GM12872 (cell line): ENCODE data around the gene PHKB.

ENCODE experiments used
- CTCF ChIP-seq: IDR thresholded peaks from 3 replicates; pipeline ENCODE4 v1.5.1; 2011; ENCODE audit warnings: low read depth, mild to moderate bottlenecking, low read length, moderate library complexity; ENCODE audit not compliant: insufficient read depth

The PHKB gene

GRCh38 chr16:47448830-47449575 is 12.1 kb upstream of the PHKB start:
- TF ChIP-seq CTCF = no peak

GRCh38 chr16:47449788-47450187 is 11.3 kb upstream of the PHKB start:
- TF ChIP-seq CTCF = no peak

- no peak for TF ChIP-seq CTCF
Observed at GRCh38 chr16:47458331-47458730, 2.8 kb upstream of the PHKB start.

GRCh38 chr16:47459603-47460002 is 1.5 kb upstream of the PHKB start:
- TF ChIP-seq CTCF = no peak

- no peak for TF ChIP-seq CTCF
Observed at GRCh38 chr16:47460359-47460710, 796 bp upstream of the PHKB start.

- no peak for TF ChIP-seq CTCF
Observed at GRCh38 chr16:47461598-47462266, 601 bp downstream of the PHKB start.

GRCh38 chr16:47463771-47464624 is 2.9 kb downstream of the PHKB start:
- no peak for TF ChIP-seq CTCF
